ENCODE data around the gene NPBWR2.

Gene NPBWR2

DNA sequence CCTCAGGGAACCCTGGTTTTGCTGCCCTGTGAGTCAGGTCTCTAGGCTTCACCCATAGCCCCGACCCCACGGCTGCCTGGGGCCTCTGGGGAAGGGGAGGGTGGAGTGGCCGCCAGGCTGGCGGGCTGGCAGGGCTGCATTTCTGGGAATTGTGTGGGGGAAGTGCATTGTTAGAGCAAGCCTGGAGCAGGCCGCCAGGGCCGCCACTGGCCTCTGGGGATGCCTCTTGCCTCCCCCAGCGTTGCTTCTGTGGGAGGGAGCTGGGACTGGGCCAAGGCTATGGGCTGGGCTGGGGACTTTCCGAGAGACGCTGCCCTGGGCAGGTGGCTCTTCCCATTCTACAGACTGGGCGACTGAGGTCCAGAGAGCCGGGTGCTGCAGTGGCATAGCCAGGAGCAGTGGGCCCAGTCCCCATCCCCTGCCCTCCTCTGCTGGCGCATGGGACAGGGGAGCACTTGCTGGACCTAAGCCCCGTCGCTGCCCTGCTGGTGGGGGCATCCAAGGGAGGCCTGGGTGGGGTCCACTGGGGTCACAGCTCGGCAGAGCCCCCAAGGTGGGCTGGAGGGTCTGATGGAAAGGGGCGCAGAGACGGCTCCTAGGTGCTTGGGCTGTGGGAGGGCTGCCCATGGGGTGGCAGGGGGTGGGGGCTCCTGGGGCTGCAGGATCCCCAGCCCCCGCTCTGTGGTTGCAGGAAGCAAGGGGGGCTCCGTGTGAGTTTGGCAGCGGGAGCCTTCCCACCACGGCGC is 51.3 kb downstream of the NPBWR2 start:
- DNase-seq, result no peak

DNA sequence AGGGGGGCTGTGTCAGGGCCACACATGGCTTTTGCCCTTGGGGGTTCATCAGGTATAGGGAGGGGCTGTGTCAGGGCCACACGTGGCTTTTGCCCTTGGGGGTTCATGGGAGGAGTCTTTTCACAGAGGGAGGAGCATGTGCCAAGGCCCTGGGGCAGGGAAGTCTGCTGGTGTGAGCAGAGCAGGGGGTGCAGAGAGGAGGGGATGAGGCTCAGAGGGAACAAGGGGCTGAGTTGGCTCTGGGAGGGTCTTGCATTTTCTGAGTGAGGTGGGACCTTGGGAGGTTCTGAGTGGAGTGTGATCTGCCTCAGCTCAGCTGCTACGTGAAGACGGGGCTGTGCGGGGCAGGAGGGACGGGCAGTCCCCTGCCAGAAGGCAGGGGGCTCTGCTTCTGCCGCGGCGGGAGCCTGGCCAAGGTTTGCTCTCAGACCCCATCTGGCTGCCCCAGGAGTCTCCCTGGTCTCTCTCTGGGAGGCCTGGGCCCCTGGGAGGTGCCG is 51.9 kb downstream of the NPBWR2 start:
- no peak for DNase-seq

DNA sequence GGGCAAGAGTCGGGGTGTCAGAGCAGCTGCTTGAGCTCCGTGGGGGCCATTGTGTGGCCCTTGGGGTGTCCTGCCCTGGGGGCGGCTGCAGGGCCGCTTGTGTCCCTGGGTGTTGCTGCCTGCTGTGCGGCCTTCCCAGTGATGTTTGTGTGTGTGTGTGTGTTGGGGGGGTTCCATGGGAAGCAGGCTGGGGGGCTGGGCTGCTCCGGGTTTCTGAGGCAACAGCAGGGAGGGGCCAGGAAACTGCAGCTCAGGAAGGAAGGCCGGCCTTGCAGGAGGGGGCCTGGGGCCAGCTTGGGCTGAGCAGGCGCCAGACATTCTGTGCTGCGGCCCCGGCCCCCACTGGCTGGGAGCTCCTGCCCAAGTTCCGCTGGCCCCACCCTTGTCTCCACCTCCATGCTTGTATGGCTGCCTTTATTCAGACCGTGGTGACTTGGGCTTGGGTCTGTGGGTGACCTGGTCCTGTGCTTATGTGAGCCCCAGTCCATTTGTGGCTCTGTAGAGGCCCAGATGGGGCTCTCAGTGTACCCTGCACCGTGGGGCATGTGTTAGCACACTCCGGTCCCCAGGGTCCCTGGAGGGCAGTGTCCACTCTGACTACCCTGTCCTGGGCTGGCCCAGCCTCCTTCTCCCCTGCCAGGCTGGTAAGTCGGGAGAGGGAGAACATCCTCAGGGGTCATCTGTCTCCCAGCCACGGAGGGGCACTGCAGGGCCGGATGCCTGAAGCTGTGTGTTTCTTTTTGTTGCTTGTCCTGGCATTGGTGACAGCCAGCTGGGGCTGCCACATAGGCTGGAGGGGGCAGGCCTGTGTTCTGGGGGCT is 53.3 kb downstream of the NPBWR2 start:
- DNase-seq, result peak; percentile 1
